ENCODE data around the gene STK32A.

DNA sequence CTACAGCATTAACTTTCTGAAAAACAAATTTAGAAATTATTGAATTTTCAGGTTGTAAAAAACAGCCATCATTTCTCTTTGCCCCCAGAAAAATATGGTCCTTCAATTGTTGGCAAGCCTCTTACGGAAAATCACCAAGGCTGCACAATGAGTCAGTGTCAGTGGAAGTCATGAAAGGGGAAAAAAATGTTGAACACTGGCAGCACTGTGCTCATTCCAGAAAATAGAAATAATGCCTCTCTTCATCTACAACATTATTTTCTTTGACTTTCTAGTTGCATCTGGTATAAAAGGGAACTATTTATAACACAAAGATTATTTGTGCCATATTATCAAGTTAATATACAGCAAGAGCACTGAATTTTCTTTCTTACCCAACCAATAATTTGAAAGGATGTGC, 26.7 kb upstream of the STK32A start:
- TF ChIP-seq EZH2 (IDR thresholded peaks at IDR 0.05; ENCODE audit: low read depth, unreplicated experiment) = no peak
- no peak for TF ChIP-seq POLR2AphosphoS5 (IDR thresholded peaks at IDR 0.05; ENCODE audit: low read depth)
- TF ChIP-seq, protein P1, sequence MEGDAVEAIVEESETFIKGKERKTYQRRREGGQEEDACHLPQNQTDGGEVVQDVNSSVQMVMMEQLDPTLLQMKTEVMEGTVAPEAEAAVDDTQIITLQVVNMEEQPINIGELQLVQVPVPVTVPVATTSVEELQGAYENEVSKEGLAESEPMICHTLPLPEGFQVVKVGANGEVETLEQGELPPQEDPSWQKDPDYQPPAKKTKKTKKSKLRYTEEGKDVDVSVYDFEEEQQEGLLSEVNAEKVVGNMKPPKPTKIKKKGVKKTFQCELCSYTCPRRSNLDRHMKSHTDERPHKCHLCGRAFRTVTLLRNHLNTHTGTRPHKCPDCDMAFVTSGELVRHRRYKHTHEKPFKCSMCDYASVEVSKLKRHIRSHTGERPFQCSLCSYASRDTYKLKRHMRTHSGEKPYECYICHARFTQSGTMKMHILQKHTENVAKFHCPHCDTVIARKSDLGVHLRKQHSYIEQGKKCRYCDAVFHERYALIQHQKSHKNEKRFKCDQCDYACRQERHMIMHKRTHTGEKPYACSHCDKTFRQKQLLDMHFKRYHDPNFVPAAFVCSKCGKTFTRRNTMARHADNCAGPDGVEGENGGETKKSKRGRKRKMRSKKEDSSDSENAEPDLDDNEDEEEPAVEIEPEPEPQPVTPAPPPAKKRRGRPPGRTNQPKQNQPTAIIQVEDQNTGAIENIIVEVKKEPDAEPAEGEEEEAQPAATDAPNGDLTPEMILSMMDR (conservative IDR thresholded peaks at IDR 0.05; ENCODE audit: low read depth in 2 of 2) = no peak
- no peak for TF ChIP-seq EZH2phosphoT487 (IDR thresholded peaks at IDR 0.05; ENCODE audit: unreplicated experiment)
- TF ChIP-seq, protein P2, sequence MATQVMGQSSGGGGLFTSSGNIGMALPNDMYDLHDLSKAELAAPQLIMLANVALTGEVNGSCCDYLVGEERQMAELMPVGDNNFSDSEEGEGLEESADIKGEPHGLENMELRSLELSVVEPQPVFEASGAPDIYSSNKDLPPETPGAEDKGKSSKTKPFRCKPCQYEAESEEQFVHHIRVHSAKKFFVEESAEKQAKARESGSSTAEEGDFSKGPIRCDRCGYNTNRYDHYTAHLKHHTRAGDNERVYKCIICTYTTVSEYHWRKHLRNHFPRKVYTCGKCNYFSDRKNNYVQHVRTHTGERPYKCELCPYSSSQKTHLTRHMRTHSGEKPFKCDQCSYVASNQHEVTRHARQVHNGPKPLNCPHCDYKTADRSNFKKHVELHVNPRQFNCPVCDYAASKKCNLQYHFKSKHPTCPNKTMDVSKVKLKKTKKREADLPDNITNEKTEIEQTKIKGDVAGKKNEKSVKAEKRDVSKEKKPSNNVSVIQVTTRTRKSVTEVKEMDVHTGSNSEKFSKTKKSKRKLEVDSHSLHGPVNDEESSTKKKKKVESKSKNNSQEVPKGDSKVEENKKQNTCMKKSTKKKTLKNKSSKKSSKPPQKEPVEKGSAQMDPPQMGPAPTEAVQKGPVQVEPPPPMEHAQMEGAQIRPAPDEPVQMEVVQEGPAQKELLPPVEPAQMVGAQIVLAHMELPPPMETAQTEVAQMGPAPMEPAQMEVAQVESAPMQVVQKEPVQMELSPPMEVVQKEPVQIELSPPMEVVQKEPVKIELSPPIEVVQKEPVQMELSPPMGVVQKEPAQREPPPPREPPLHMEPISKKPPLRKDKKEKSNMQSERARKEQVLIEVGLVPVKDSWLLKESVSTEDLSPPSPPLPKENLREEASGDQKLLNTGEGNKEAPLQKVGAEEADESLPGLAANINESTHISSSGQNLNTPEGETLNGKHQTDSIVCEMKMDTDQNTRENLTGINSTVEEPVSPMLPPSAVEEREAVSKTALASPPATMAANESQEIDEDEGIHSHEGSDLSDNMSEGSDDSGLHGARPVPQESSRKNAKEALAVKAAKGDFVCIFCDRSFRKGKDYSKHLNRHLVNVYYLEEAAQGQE (IDR thresholded peaks at IDR 0.05; ENCODE audit: unreplicated experiment) = no peak
